GM12873 (cell line): ENCODE results near the gene PRKD1.

Experiments used
- CTCF ChIP-seq: IDR thresholded peaks from 2 replicates; pipeline ENCODE4 v1.5.1; 2012; ENCODE audit warnings: low read depth, mild to moderate bottlenecking, moderate library complexity, low read length, control low read depth; ENCODE audit not compliant: insufficient read depth; ENCODE audit errors: missing control alignments

PRKD1 gene

GRCh38 chr14:29587761-29588470 is 339.7 kb downstream of the PRKD1 start:
- no peak for TF ChIP-seq CTCF

GRCh38 chr14:29587046-29587445 is 340.6 kb downstream of the PRKD1 start:
- TF ChIP-seq CTCF, result no peak

- no peak for TF ChIP-seq CTCF
Observed at GRCh38 chr14:29584992-29585391, 342.7 kb downstream of the PRKD1 start.

- TF ChIP-seq CTCF, result no peak
Observed at GRCh38 chr14:29580763-29581162, 346.9 kb downstream of the PRKD1 start.

GRCh38 chr14:29579838-29580237 is 347.8 kb downstream of the PRKD1 start:
- no peak for TF ChIP-seq CTCF

- TF ChIP-seq CTCF, result no peak
Observed at GRCh38 chr14:29576927-29577326, 350.7 kb downstream of the PRKD1 start.

GRCh38 chr14:29569194-29569593 is 358.5 kb downstream of the PRKD1 start:
- TF ChIP-seq CTCF, result no peak
